ENCODE results near the gene YPEL1.

DNA sequence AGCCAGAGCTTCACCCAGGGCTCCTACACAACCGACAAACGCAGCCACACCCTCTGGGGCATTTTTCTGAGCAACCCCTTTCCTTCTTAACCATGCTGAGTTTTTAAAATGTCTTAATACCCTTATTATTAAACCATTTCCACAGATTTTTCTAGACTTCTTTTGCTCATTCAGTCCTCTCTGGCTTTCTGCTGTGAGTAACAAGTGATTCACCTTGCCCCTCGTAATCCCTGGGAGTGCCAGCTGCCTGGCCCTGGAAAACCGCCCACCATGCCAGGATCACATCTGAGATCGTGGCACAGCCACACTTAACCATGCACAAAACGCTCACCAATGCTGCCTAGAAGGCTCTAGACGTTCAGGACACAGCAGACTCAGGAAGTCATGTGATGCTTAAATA, 25.4 kb downstream of the YPEL1 start:
- TF ChIP-seq, protein P1, sequence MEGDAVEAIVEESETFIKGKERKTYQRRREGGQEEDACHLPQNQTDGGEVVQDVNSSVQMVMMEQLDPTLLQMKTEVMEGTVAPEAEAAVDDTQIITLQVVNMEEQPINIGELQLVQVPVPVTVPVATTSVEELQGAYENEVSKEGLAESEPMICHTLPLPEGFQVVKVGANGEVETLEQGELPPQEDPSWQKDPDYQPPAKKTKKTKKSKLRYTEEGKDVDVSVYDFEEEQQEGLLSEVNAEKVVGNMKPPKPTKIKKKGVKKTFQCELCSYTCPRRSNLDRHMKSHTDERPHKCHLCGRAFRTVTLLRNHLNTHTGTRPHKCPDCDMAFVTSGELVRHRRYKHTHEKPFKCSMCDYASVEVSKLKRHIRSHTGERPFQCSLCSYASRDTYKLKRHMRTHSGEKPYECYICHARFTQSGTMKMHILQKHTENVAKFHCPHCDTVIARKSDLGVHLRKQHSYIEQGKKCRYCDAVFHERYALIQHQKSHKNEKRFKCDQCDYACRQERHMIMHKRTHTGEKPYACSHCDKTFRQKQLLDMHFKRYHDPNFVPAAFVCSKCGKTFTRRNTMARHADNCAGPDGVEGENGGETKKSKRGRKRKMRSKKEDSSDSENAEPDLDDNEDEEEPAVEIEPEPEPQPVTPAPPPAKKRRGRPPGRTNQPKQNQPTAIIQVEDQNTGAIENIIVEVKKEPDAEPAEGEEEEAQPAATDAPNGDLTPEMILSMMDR (IDR thresholded peaks at IDR 0.05; ENCODE audit: low read length): no peak
- no peak for TF ChIP-seq EZH2 (IDR thresholded peaks at IDR 0.05; ENCODE audit: borderline replicate concordance, low read length)

Measured in OCI-LY1 (cell line).